ENCODE measurements around the gene EFS.
"Not testable (repeated sequence)": the region's sequence is repeated elsewhere in the genome, so short reads cannot be mapped to it uniquely, and the experiment has no call there.

EFS gene

DNA sequence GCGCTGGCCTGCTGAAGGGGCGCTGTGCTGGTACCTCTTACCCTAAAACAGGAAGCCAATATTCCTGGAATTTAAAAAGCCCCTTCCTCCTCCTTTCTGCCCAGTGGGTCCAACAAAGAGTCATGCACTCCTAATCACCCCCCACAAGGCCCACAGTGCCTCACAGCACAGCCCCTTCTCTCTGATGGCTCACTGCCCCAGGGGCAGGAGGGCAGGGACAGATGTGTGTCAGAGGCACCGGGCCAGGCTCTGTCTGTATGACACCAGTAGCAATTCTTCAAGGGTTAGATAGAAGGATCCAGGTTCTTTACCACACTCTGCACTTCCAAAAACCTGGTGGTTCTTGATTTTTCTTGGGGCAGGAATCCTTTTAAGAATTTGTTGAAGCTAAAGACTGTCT is 34.2 kb upstream of the EFS start:
- no peak for DNase-seq

DNA sequence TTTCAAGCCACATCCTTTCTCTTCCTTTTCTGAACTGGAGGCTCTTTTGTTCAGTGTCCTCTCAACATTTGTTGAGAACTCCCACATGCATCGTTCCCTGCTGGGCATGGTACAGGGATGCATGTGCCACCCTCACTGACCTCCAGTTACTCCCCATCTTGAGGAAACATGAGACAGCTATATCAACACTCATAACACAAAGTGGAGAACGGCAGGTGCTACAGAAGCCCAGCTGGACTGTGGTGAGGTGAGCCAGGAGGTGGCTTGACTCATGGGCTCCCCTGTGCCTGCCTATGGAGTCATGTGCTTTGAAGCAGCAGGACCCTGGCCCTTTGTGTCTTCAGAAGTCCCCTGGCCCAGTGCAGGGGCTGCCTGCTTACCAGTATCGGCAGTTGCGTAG is 33.4 kb upstream of the EFS start:
- no peak for DNase-seq

DNA sequence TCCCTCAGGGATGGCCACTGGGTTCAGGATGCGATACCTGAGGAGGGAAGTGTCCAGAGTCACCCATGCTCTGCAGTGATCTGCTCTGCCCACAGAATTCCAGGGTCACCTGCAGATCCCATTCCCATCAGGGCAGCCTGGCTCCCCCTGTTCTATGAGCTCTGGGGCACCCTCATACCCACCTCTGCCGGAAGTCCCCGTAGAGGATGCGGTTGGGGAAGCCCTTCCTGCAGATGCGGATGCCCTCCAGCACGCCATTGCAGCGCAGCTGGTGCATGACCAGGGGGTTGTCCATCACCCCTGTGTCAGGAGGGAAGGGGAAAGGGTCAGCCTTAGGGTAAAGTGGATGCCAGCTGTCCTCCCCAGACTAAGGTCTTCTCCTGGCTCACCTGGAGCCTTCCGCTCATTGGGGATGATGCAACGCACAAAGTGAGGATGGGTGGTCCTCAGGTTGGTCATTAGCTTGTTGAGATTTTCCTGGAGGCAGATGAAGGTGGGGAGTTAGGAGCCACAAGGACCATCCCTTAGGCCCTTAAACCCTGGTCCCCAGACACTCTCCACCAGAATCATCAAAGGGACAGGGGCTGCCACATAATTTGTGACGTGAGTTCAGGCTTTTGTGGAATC is 31.9 kb upstream of the EFS start:
- DNase-seq: no peak

DNA sequence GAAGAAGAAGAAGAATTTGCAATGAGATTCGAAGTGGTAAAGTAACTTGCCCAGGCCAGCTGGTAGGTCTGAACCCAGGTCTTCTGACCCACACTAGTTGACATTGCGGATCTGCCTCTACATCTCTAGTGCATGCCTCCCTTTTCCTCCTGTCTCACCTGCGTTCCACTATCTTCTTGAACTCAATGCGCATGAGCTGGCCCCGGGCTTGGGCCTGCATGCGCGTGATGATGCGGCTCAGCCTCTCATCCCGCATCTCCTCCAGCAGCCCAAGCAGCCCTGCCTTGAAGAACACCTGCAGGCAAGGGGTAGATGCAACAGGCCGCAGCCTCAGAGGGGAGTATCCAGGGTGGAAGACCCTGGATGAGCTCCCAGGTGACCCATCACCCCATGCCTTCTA is 31.2 kb upstream of the EFS start:
- DNase-seq: no peak

DNA sequence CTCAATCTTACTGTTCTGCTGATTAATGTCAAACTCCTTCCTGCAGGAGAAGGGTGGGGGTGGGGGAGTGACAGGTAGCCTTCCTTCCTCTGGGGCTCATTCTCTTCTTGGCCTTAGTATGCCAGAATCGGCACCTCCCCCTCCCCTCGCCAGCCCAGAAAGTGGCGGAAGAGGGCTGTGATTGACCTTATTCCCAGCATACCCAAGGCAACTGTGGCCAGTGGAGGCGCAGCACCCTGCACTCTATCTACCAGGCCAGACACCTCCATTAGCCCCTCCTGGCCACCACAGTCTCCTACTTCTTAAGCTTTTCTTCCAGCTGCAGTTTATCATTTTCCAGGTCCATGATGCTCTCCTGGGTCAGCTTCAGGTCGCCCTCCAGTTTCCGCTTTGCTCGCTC is 27.6 kb upstream of the EFS start:
- no peak for DNase-seq

DNA sequence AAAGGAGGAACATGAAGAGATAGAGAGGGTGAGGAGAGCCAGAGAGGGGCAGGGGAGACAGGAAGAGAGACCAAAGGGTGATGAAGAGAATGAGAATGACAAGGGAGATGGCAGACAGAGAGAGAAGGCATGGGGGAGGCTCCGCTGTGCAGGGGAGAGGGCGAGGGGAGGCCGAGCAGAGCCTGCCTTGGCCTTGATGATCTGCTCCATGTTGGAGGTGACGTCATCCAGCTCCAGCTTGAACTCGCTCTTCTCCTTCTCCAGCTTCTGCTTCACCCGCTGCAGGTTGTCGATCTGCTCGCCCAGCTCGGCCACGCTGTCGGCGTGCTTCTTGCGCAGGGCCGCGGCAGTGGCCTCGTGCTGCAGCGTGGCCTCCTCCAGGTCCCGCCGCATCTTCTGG is 24.9 kb upstream of the EFS start:
- DNase-seq: not testable (repeated sequence)

DNA sequence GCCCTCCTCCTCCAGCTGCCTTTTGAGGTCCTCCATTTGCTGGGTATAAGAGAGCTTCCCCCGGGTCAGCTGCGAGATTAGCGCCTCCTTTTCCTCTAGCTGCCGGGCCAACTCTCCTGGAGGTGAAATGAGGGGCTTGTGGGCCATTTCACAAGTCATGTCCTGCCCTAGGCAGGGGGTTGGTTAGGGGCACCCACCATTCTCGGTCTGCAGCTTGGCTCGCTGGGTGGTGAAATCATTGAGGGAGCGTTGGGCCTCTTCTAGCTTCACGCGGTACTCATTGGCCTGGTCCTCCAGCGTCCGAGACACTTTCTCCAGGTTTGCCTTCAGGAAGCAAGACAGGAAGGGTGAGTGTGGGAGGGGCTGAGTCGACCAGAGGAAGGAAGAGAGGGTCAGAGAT is 24.4 kb upstream of the EFS start:
- no peak for DNase-seq

DNA sequence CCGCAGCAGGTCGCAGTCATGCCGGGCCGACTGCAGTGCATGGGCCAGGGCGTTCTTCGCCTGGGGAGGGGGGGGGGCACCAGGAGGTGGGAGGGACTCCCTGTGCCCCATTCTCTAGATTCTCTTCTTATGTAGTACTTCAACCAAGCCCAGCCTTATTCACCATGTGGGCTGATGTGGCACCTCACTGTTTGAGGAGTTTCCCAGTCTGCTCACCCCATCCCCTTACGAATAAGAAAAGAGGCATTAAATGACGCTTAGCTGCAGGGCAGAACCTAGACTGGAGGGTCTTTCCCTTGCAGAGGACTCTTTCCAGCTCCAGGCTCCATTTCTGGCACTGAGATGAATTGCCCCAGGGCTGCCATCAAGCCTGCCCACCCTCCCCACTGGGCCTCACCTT is 24.0 kb upstream of the EFS start:
- no peak for DNase-seq

DNA sequence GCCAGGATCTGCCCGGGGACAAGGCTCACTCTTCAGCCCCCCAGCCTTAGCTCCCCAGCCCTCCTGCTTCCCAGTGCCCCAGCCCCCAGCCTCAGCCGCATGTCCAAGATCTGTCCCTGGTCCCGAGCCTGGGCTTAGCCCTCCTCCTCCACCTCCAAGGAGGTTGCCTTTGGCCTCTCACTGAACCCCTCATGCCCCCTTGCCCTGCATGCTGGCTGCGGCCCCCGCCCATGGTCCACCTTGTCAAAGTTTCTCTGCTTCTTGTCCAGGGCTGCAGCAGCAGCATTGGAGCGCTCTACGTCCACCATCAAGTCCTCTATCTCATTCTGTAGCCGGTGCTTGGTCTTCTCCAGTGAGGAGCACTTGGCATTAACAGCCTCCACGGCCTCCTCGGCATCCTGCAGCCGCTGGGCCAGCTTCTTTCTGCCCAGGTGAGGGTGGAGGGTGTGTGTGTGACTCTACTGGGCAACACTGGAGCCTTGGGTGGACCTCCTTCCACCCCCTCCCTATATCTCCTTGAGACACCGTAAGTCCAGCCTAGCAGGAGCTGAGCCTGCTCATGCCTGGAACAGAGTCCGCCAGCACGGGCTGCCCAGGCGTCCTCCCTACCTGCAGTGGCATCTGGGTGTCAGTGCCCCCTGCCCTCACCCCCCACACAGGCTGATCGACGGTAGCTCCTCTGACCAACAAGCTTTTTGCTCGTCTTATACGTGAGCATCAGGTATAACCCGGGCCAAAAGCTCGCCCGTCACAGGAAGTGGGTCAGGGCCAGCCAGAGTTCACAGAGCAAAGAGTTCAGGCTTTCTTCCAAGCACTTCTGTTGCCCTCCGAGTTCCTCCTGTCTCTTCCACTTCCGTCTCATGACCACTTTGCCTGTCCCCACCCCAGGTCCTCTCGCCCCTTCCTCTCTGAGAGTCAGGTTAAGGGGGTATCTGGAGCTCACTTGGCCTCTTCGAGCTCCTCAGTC is 23.2 kb upstream of the EFS start:
- DNase-seq: no peak

DNA sequence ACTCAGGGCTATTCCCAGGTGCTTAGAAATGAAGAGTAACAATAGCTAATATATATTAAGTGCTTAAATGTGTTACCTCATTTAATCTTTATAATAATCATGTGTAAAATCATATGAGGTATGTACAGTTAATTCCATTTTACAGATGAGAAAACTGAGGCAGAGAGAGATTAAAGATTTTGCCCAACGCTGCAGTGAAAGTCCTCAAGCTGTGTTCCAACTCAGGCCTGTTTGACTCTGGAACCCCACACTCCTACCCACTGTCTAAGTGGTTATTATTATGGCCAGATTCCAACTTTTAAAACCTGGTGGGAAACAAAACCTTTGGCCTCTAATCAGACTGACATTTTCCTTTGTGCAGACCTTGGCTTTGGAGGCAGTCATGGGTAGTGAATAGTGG is 22.0 kb upstream of the EFS start:
- DNase-seq: no peak

DNA sequence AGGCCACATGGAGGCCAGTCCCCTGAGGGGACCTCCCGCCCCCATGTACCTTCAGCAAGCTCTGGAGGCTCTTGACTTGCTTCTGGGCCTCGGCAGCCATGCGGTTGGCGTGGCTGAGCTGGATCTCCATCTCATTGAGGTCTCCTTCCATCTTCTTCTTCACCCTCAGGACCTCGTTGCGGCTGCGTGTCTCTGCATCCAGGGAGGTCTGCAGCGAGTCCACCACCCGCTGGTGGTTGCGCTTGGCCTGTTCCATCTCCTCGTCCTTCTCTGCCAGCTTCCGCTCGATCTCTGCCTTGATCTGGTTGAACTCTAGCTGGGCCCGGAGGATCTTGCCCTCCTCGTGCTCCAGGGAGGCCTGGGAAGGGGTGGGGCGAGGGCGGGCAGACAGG is 21.3 kb upstream of the EFS start:
- not testable (repeated sequence) for DNase-seq

DNA sequence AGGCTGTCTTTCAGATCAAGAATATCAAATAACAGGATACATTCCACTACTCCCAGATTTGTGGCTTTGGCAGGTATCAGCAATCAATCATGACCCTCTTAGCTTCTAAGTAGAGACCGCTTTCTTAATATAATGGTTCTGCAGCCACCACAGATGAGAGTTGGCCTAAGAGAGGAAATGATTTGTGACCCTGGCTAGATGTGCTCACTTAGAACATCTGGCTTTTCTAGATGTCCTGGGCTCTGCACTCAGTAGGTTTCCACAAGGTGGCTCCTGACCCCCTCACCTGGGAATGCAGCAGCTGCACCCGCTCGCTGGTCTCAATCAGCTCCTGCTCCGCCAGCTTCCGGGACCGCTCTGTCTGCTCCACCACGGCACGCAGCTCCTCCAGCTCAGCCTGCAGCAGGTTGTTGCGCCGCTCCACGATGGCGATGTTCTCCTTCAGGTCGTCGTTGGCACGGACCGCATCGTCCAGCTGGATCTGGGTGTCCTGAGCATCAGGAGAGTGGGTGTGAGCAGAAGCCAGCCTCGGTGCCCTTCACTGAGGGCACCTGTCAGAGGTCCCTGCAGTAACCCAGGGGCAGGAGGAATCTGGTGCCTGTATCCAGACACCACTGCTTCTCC is 20.8 kb upstream of the EFS start:
- no peak for DNase-seq

DNA sequence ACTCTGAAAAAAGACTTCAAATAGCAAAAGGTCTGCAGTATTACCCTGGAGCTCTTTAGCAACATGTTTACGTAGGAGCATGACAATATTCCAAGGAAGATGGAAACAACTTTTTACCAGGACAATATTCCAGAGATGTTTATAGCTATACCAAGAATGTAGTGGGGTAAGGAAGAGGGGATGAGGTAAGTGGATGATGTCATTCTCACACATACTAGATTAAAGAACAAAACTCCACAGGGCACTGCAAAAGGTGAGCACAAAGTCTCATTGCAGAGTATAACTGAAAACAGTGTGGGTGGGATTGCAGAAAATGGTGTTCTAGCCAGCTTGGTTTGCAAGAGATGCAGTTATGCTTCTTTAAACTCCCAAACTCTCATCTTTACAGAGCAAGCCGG is 20.3 kb upstream of the EFS start:
- no peak for DNase-seq

DNA sequence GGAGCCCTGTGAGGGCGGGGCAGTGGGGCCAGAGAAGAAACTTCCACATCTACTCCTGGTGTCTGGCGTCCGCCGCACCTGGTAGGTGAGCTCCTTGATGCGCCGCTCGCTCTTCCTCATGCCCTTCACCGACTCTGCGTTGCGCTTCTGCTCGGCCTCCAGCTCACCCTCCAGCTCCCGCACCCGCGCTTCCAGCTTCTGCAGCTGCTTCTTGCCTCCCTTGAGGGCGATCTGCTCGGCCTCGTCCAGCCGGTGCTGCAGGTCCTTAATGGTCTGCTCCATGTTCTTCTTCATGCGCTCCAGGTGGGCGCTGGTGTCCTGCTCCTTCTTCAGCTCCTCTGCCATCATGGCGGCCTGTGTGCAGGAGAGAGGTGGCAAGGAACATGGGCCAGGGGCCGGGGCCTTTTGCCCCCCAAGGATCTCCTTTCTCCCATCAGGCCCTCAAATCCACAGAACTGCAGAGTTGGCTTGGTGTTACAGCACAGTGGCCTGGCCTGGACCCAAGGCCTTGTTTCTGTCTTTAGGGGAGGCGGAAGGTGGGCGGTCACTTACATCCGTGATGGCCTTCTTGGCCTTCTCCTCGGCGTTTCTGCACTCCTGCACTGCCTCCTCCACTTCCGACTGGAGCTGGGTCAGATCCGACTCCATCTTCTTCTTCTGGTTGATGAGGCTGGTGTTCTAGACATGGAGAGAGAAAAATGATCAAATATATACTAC is 19.6 kb upstream of the EFS start:
- no peak for DNase-seq

DNA sequence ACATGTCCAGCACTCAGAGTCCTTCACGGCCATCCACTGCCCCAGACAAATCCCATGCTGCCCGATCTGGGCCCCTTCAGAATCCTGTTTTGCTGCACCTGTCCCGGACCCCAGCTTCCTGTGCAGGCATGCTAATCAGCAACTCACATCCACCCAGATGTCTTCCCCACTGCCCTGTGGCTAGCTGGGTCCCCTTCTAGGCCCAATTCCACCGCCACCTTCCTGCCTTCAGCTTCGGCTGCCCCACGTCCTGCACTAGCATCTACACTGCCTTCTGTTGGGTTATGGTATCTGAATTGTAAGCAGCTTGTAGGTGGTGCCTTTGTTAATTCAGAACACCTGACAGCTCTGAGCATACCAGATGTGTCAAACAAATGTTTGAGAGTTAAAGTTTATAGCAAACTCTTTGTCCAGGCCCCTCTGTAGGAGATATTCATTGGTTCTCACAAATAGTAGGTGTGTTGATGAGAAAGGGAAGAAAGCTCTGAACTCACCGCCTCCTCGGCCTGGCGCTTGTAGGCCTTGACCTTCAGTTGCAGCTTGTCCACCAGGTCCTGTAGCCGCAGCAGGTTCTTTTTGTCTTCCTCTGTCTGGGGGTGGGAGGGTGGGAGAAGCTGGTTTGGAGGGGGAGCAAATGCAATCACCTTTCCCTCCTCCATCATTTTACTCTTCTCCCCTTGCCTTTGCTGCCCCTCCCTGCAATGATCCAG is 17.9 kb upstream of the EFS start:
- no peak for DNase-seq

DNA sequence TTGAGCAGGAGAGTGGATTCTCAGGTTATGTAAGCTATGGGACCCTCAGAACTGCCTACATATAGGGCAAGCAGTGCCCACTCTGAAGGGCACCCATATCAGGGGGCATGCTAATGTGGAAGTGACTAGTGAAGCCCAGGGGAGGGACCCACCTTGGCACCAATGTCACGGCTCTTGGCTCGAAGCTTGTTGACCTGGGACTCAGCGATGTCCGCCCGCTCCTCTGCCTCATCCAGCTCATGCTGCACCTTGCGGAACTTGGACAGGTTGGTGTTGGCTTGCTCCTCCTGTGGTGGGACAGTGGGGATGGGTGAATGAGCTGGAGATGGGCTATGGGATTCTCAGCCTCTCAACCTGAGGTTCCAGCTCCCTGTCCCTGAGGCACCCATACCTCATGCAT is 17.3 kb upstream of the EFS start:
- no peak for DNase-seq

DNA sequence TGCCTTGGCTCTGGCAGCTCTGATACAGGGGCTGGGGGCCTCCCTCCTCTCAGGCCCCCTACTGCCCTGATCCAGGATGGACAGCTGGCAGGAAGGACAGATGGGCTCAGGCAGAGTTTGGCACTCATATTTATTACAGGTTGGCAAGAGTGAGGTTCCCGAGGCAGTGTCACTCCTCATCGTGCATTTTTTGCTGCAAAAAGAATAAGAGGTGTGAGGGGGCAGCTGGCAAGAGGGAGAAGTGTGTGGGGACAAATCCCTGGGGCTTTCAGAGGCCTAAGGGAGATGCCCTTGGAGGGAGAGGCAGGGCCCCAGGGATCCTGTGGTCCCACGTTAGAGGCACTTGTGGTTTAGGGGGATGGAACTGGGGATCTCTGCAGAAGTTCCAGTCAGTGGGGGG is 16.9 kb upstream of the EFS start:
- DNase-seq: no peak

DNA sequence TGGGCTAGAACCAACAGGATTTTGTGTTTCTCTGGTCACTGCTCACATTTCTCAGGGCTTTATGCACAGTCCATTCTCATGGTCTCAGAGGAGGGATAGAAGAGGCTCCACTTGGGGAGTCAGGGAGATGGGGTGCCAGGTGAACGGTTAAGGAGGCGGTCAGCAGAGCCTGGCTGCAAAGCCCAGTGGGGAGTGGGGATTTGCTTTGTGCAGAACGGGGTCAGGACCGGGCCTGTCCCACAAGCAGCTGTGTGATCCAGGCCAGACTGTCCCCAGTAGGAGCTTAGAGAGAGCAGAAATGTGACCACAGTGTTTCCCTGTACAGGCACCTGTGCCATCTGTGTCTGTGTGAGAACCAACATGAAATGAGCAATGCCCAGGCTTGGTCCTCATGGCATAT is 16.0 kb upstream of the EFS start:
- DNase-seq: no peak

DNA sequence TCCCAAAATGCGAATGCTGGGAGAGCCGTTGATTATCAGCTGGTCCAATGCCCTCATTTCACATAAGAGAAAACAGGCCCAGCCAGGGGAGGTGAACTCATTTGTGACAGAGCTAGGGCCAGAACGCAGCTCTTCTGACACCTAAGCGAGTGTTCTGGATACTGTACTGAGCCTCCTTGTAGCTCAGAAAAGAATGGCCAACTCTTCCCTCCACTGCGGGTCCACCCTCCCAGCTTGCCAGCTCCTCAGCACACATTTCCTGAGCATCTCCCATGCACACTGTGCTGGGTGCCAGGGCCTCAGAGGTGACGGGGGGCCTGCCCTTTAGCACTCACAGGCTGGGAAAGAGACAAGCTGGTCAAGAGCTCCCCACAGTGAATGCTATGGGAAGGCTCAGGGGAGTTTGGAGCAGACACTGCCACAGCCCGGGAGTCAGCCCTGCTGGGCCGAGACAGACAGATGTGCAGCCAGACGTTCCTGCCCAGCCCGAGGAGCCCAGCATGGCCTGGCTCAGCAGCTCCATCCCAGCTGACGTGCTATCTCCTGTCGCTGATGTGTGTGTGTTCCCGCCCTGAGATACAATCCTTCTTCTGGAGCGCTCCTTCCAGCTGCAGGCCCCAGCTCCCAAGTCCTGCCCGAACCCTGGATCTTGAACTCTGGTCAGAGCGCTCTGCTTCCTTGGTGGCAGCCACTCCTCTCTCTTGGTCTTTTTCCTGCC is 15.4 kb upstream of the EFS start:
- no peak for DNase-seq

DNA sequence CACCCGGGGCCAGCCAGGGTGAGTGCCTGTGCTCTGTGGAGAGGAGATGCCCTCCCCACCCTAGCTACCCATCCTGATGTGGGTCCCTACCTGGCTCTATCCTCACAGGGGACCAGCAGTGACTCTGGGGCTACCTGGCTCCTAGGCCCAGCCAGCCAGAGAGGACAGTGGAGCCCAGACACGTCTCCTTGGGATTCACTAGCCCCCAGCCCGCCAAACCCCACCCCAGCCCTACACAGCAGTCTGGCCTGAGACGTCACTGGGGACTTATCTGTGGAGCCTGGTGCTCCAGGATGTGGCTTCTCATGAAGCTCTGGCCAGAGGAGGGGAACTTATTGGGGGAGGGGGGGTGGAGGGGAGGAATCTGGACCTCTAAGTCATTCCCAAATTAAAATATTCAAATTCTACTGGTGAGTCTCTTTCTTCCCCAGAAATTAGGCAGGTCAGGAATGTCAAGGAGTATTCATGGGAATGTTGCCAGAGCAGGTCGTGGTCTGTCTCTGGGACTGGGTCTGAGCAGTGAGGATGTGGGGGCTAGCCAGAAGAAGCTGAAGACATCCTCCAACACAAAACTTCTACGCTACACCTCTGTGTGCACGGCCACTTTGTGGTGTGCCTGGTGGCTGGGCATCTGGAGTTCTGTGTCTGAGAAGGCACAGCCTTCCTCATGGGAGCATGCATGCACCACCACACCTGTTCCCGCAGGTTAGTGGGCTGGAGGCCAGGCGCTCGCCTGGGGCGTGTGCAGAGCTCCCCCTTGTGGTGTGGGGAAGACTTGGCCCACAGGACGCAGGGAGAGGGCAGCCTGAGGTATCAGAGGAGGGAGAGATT is 14.6 kb upstream of the EFS start:
- DNase-seq: peak; percentile 27 to 83

DNA sequence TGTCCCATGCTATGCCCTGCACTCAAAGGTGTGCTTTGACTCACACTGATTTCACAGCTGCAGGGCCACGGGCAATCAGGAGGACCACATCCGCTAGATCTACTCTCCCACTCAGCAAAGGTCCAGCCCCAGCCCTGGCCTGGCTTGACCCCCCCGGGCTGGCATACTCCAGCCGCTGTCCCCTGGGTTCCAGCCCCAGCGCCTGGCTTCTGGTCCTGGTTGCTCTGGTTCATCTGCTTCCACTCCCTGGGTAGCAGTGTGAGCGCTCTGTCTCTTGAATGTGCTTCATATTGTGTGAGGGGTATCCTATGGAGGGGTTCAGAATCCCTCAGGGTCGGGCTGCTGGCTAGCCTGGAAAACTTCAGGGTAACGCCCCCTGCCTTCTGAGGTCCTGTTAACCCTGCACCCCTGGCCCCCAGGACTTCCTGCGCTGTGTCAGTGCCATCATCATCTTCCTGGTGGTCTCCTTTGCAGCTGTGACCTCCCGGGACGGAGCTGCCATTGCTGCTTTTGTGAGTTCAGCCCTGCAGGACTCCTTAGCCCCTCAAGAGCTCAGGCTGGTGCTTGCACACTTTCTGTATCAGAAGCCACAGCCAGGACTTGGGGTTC is 13.7 kb upstream of the EFS start:
- DNase-seq: no peak
